Measurements from ENCODE around the gene ABRAXAS1.

Gene ABRAXAS1

GRCh38 chr4:83449009-83449408 lies 35.9 kb downstream of the ABRAXAS1 start:
- no peak for TF ChIP-seq CTCF (IDR thresholded peaks at IDR 0.05; ENCODE audit: borderline replicate concordance, insufficient read depth, low read depth, low read length)
- no peak overlapping the region for H3K4me3 ChIP-seq (ENCODE audit: low read depth, low read length)

GRCh38 chr4:83440899-83441298 lies 44.0 kb downstream of the ABRAXAS1 start:
- TF ChIP-seq CTCF (IDR thresholded peaks at IDR 0.05; ENCODE audit: borderline replicate concordance, insufficient read depth, low read depth, low read length), result no peak
- H3K4me3 ChIP-seq (ENCODE audit: low read depth, low read length), result no peak overlapping the region

- H3K4me3 ChIP-seq (ENCODE audit: low read depth, low read length), result no peak overlapping the region
- no peak for TF ChIP-seq CTCF (IDR thresholded peaks at IDR 0.05; ENCODE audit: borderline replicate concordance, insufficient read depth, low read depth, low read length)
Observed at GRCh38 chr4:83440148-83440814, 44.6 kb downstream of the ABRAXAS1 start.

- no peak overlapping the region for H3K4me3 ChIP-seq (ENCODE audit: low read depth, low read length)
- no peak for TF ChIP-seq CTCF (IDR thresholded peaks at IDR 0.05; ENCODE audit: borderline replicate concordance, insufficient read depth, low read depth, low read length)
Observed at GRCh38 chr4:83438719-83439118, 46.2 kb downstream of the ABRAXAS1 start.

GRCh38 chr4:83436680-83437079 lies 48.2 kb downstream of the ABRAXAS1 start:
- H3K4me3 ChIP-seq (ENCODE audit: low read depth, low read length), result no peak overlapping the region

GRCh38 chr4:83431200-83431599 lies 53.7 kb downstream of the ABRAXAS1 start:
- H3K4me3 ChIP-seq (ENCODE audit: low read depth, low read length), result no peak overlapping the region
- TF ChIP-seq CTCF (IDR thresholded peaks at IDR 0.05; ENCODE audit: borderline replicate concordance, insufficient read depth, low read depth, low read length), result no peak

More at GRCh38 chr4:83436680-83437079, 48.2 kb downstream of the ABRAXAS1 start:
- no peak for TF ChIP-seq CTCF (IDR thresholded peaks at IDR 0.05; ENCODE audit: borderline replicate concordance, insufficient read depth, low read depth, low read length)

- H3K4me3 ChIP-seq (ENCODE audit: low read depth, low read length), result no peak overlapping the region
Observed at GRCh38 chr4:83418211-83418610, 66.7 kb downstream of the ABRAXAS1 start.

More at GRCh38 chr4:83418211-83418610, 66.7 kb downstream of the ABRAXAS1 start:
- TF ChIP-seq CTCF (IDR thresholded peaks at IDR 0.05; ENCODE audit: borderline replicate concordance, insufficient read depth, low read depth, low read length), result no peak

Measured in GM12875 (cell line).